Glomerular visceral epithelial cell (primary cell): Measurements from ENCODE around the gene NTM.
A peak's percentile ranks its signal among the peaks of the same experiment; 100 is the strongest.
"Not testable (repeated sequence)": the region's sequence is repeated elsewhere in the genome, so short reads cannot be mapped to it uniquely, and the experiment has no call there.

ENCODE experiments used
- DNase-seq: peaks from one replicate; pipeline ENCODE4 v3.0.0-alpha.2; 2016; ENCODE audit errors: extremely low spot score

Gene NTM

DNA sequence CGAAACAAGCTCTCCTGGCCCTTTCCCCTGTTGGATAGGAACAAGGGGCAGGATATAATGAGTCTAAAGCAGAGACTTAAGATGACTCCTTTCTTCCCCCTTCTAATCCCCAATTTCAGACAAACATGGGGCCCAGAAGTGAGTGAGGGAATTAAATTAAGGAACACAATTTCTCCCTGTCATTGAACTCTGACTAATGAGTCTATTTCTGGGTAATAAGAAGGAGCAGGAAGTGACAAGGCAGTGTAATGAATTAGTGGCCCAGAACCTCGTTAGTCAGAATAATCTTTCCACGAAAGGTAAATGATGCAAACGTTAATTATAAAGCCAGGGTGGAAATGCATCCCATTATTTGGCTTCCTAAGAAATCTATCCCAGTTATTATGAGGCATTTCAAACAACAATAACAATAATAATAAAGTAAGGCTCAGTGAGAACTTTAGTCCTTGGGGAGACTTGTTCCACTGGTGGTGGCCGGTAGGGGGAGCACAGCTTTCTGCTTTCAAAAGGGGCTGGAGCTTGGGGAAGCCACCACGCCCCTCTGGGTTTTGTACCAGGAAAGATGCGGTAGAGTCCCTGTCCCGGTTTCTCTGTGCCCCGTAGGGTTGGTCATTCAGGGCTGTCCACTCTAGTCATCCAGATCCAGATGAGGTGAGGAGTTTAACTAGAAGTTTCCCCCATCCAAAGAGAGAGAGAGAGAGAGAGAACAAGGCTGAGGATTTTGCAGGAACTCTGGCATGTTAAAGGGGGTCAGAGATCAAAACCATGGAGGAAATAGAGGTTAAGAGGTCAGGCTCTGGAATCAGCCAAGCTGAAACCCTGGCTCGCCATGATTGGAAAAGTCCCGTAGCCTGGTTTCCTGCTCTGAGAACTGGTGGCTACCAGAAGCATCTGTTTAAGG, 298.3 kb downstream of the NTM start:
- DNase-seq: no peak

DNA sequence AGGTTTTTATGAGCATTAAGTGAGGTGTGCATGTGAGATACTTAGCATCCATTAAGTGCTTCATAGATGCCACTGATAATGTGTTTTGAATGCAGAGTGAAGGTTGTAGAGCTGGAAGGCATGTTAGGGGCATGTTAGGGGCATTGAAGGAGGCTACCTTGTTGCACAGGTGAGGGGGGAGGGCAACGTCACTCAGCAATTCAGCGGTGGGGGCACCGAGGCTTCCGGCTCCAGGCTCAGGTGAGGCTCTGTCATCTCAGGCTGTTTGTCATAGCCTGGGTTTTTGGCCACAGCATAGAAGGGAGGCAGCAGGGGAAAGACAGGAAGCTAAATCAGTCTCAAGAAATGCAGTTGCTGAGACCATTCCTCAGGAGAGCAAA, 299.0 kb downstream of the NTM start:
- DNase-seq: no peak

DNA sequence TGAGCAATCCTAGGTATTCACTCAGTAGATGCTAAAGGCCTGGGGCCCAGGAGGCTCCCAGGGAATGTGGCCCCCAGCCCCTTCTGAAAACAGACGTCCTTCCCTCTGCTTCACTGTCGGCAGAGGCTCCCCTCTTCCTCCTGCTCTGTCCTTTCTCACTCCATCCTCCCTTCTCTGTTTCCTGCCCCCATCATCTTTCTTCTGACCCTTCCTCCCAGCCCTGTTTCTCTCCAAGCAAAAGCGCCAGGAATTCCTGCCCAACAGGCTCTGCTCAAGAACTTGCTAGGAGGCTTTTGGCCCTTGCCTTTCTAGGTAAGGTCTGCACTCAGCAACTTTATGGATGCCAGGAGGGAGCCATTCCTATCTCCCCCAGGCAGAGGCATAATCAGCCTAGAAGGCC, 300.5 kb downstream of the NTM start:
- no peak for DNase-seq

DNA sequence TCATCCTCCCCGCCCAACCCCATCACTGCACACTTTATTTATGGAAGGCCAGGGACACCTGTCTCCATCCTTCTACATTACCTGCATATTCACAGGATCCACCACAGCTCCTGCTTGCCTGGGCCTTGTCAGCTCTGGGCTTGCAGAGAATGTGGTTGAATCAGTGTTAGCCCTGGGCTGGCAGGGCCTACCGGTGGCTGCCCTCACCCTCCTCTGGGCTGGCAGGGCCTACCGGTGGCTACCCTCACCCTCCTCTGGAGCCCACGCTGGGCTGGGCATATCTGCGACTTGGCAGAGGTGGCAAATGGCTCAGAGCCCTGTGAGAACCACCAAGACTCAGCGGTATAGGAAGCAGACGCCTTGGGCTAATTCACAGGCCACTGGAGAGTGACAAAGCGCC, 300.9 kb downstream of the NTM start:
- DNase-seq: no peak

DNA sequence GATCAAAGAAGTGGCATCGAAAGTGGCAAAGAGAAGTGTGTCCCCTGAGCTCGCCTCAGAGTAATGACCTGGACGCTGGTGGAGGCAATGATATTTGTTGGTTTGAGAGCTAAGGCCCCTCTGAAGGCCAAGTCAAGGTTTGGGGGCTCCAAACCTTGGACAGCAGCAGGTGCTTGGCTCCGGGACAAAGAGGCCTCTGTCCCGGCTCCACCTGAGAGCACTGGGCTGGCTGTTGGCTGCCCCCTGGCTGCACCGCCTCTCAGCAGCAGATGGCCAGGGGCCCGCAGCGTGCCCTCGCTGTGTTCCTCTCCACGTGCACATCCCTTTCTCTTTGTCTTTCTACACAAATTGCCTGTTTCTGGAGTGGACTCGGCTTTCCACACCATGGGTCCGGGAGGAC, 301.3 kb downstream of the NTM start:
- no peak for DNase-seq

DNA sequence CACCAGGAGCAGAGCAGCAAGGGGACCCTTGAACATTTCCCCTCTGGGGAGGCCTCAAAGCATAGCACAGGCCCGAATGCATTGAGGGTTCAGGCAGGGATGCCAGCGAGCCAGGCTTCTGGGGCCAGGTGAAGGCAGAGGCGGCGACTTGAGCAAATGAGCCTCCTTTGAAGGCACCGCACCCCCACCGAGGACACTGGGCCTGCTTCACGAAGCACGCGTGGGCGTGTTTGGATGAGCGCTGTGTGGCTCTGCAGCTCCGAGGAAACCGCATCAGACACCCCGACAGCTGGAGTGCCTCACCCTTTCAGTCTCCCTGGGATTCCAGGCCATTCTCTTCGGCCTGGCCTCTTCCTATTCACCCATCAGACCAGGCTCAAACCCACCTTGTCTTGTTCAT, 301.8 kb downstream of the NTM start:
- no peak for DNase-seq

DNA sequence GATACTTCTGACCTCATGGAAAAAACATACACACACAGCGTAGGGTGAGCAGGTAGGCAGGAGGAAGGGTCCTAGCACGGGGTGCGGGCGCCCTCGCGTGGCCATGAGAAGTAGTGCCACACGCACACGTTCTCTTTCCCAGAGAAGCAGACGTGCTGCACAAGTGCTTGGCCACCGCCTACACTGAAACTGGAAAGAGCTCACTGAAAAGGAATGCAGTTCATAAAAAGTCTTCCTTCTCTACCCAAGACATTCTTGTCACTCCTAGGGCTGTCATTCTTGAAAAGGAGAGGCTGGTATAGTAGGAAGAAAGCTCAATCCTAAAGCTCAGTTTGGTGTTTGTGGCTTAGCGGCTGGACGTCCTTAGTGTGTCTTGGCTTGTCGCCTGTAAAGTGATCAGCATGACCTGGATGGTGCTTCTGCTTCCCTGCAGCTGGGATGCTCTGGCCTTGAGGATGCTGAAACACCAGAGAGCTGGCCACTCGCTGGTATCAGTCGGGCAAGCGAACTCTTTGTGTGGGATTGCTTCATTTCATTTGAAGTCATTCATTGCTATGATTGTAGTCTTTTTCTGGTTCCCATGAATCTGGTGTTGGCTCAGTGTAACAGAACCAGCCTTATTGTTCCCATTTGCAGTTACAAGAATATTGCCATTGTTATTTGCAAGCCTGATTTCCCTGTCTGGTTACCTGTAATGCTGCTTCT, 303.8 kb downstream of the NTM start:
- DNase-seq: peak; percentile 78

DNA sequence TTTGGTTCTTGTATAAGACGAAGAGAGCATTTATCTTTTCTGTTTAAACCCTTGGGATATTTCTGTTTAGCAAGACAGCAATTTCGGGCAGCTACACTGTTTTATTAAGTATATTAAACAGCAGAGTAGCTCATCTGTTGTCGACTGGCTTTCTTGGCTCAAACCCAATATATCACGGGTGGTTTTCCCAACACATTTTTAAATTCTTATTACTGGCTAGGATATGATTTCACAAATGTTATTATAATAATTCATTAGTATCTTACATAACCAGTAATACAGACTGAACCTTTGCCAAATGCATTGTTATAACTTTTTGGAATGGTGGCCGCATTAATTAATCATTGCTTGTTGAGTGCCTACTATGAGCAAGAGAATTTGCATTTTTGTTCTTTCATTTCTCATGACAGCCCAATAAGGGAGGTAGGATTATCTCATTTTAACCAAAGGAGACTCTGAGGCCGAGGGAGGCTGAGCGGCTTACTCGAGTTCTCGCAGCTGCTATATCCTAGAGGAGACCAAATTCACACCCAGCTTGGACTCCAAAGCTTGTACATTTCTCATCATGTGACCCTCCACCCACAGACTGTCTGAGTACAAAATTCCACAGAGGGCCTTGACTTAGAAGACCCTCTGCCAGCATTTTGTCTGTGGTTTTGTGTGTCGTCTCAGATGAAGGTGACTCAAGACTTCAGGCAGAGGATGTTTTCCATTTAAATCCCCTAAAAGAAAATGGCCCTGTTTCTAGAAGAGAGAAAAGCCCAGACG, 304.9 kb downstream of the NTM start:
- no peak for DNase-seq

DNA sequence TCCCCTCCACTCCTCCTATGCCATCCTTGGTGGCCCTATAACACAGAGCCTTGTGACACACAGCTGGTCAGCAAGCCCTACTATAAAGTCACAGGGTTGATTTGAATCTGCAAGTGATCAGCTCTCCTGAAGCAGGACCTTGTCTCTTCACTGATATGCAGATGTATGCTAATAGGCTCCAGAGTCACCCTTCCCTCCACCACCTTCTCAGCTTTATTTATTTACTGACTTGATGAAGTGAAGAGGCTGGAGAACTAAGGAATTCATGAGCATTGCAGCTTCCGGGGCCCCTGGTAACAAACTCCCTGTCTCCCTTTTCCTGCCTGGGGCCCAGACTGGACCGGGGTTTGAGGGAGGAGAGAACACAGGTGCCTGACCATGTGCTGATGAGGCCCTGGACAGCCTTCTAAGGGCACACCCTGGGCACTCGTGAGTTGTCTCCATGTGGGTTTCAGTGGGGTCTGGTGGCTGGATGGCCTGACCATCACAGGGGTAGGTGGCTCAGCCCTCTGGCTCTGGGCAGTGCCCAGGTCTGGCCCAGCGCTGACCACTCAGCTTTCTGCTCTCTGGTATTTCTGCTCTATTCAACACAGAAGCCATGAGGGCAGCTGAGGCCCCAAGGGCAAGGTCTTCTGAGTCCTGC, 307.5 kb downstream of the NTM start:
- DNase-seq: no peak

DNA sequence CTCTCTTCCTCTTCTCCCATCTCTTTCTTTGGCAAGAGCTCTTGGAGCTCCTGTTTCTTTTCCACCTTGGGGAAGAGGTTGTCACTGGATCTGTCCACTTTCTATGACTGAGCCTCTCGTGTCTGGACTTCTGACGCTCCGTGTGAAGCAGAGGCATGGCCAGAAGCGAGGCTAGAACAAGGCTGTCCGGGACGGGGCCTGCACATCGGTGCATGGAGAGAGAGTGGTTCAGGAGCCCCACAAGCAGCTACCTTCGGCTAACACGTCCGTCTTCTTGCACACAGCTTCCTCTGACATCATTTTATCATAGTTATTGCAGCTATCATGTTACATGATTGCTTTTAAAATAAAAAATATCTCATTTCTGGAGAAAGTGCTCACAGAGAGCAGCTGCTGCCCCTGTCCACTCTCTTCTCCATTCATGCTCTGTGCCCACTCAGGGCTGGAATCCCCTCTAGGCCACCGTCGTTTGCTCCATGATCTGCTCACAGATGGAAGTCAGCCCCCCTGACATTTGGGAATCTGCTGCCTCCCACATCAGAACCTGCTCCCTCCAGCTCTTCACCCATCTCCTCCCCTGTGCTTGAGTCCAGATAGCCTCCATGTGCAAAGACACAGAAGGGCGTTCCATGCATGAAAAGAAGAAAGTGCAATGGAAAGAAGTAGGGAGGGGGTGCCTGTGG, 308.4 kb downstream of the NTM start:
- no peak for DNase-seq

DNA sequence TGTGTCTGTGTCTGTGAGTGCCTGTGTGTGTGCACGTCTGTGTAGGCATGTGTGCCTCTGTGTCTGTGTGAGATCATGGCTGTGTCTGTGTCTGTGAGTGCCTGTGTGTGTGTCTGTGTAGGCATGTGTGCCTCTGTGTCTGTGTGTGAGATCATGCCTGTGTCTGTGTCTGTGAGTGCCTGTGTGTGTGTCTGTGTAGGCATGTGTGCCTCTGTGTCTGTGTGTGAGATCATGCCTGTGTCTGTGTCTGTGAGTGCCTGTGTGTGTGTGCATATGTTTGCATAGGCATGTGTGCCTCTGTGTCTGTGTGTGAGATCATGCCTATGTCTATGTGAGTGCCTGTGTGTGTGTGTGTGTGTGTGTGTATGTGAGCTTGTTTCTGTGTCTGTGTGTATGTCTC, 310.0 kb downstream of the NTM start:
- DNase-seq: not testable (repeated sequence)

DNA sequence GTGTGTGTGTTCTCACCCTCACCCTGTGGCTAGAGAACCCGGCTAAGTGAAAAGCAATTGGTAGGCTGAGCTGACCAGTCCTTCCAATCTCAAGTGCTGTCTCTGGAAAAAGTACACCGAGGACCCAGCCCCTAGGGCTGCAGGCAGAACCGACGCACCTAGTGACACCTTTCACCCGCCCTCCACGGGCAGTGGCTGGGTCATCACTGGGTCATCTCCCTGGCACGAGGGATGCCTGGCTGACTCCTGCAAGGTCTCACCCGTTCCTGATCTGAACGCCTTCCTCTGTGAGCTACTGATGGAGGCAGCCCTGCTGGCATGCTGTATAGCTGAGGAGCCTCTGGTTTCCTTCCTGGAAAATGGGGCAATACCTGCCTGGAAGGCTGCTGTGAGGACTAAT, 311.5 kb downstream of the NTM start:
- DNase-seq: no peak

DNA sequence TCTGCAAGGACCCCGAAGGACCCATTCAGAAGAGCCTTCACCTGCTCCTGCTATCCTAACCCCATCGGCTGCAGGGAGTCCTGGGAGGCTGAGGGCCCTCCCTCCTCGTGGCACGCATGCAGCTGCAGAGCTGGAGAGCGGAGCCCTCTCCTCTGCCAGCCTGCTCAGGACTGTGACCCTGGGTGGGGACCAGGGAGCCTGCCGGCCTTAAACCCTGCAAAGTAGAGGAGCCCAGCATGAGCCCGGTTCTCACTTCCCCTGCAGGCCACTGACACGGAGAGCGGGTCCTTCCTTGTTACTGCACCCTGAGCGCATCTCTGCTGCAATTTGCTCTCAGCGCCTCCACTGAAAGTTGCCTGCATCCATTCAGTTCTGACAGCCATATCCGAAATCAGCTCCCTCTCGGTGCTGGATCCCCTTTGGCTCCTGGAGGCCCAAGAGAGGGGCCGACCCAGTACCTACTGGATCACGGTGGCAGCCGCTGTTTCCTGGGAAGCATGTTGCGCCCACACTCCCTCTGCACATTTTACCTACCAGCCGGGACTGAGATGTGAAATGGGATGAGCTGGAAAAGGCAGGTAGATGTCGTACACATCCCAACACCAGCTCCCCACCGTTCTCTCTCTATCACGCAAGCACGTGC, 312.1 kb downstream of the NTM start:
- no peak for DNase-seq

DNA sequence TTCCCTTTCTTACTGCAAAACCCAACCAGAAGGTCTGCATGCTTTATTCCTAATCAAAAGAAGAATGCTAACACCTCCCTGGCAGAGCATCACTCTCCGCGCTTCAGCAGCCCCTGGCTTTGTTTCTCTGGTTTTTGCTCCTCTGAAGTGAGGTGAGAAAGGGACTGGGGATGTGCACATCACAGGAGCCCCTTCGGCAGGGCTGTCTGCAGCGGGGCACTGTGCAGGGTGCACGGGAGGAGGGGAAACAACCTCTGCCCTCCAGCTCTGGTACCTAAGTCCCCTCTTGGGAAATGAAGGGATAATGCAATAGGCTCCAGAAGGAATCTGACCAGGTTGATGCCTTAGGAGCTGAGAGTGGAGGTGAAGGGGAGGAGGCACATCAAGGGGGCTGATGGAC, 312.7 kb downstream of the NTM start:
- no peak for DNase-seq

DNA sequence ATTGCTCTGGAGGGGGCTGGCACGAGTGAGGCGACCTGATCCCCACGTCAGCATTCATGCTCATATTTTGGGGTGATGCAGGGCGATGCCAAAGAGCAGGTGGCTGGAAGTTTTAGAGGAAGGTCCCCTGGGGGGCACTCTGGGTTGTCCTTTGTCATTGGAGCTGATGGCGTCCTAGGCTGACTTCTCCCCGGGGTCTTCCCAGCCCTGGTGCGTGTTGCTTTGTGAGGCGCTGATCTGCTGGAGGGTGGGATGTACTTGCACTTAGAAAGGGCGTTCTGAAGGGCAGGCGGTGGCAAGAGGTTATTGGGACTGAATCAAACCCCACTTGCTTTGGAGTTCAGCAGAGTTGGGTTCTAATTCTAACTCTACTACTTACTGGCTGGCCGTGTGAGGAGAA, 313.3 kb downstream of the NTM start:
- no peak for DNase-seq

DNA sequence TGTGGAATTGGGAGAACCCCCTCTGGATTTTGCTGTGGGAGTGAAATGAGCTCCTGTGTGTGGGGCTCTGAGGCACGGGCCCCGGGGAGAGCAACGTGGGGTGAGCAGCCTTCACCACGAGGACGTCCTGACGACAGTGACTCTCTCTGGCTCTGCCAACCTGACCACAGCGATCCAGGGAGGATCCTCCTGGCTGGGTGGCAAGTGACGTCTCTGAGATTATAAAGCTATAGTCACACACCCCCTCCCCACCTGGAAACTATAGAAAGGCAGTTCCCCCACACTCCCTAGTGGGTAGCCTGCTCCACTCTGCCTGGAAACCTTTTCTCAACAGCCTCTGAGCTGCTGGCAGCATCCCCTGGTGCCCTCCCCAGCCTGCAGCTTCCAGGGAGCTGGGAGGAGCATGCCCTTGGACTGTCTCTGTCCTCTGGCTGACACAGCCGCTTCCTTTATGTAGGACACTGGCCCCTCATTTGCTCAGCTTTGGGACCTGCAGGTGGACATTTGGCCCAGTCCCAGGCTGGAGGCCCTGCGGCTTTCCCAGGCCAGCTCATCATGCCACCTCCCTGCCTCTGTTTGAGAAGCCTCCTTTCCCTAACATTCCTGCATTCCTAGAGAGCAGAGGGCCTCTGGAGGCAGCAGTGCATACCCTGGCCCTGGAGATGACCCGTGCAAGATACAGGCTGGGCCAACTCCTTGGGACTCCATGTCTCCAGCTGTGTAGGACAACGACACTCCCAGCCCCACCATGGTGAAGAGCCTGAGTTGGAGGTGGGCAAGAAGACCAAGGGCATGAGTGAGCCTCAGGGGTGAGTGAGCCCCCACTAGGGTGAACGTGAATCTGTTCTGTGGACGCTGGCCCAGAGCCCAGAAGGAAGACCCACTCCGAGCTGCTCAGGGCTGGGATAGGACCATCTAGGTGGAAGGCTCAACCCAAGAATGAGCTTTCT, 314.0 kb downstream of the NTM start:
- DNase-seq: no peak

DNA sequence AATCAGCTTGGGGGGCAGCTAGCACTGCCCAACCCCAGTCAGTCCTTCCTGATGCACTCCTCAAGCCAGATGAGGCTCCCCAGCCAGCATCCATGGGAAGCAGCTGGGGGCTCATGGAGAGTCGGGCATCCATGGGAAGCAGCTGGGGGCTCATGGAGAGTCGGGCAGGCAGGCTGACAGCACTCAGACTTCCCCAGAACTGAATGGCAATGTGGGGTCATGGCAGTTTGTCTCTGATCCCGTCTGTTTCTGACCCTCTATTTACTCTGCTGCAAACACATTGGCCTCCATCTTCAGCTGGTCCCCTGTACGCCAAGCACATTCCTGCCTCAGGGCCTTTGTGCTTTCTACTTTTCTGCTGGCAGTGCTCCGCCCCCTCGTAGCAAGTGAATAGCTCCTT, 314.8 kb downstream of the NTM start:
- DNase-seq: no peak

DNA sequence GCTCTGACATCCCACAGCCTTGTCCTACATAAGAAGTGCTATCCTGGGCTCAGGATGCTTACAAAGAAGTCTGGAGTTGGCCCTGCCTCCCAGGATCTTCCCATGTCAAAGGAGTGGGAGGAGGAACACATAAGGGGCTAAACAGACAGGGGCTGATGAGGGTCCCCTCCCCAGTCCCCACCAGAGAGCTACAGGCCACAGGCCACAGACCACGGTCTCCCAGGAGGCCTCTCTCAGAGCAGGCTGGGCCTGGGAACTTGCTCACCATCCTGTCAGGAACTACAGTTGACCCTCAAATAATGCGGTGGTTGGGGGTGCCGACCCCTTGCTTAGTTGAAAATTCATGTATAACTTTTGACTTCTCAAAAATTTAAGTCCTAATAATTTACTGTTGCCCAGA, 315.5 kb downstream of the NTM start:
- no peak for DNase-seq

DNA sequence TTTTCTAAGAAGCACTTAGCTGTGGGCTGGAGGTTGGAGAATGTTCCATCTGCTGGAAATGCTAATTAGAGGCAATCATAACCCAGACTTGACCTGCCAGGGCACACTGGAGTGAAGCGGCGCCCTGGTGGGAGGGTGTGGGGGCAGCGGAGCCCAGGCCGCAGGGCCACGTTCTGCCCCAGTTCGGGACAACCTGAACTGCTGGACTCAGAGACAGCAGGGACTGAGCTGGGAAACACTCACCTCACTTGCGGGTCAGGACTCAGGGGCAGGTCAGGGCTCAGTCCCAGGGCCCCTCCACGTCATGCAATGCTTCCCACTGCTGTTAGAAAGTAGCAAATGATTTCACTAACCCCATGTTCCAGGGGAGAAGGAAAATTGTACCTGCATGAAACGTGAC, 316.4 kb downstream of the NTM start:
- no peak for DNase-seq
